Spinal cord (tissue), 10 donors: ENCODE data around the gene ZNF738. TPM values are rescaled to one million over a fixed set of nuclear protein-coding genes. Genes with fewer than 3 reads are reported as not detected.
"Not testable (repeated sequence)": the region's sequence is repeated elsewhere in the genome, so short reads cannot be mapped to it uniquely, and the experiment has no call there.

Source experiments
- DNase-seq, 6 donors: peaks; one replicate each; pipeline versions ENCODE4 v3.0.0 to v3.0.0-alpha.2; 2013 to 2015; ENCODE audit warnings: low spot score in 6 of 6, low read depth in 4 of 6
- H3K27ac ChIP-seq: one replicate; pipeline ENCODE4 v1.5.1; 2013; ENCODE audit warnings: low read depth, low read length, control low read depth
- H3K27me3 ChIP-seq: one replicate; pipeline ENCODE4 v1.6.1; 2013; ENCODE audit warnings: low read length; ENCODE audit not compliant: control insufficient read depth, insufficient read depth
- H3K36me3 ChIP-seq: one replicate; pipeline ENCODE4 v1.6.1; 2013; ENCODE audit warnings: low read length; ENCODE audit not compliant: control insufficient read depth, insufficient read depth
- H3K4me1 ChIP-seq: one replicate; pipeline ENCODE4 v1.6.1; 2013; ENCODE audit warnings: low read length; ENCODE audit not compliant: control insufficient read depth, insufficient read depth
- H3K4me3 ChIP-seq: one replicate; pipeline ENCODE4 v1.5.1; 2013; ENCODE audit warnings: low read depth, low read length, control low read depth
- H3K9me3 ChIP-seq: one replicate; pipeline ENCODE4 v1.6.1; 2013; ENCODE audit warnings: low read length; ENCODE audit not compliant: control insufficient read depth, insufficient read depth
- WGBS: methylation state at CpG from one replicate; pipeline ENCODE4 v1.1.5; 2013; ENCODE audit warnings: missing lambda C conversion rate; ENCODE audit not compliant: insufficient coverage; 5-methylcytosine and 5-hydroxymethylcytosine counted together
- polyA plus RNA-seq, 2 donors: library from polyadenylated mRNA; unstranded; fragments of 120-200 nt; gene quantifications; one replicate each; pipeline ENCODE4 v1.2.1, GENCODE V29; 2013; ENCODE audit not compliant: insufficient read length in 2 of 2
- total RNA-seq, 2 donors: library from RNA; depleted of rRNA in 1 of 2; stranded (reverse); fragments of 120-200 nt in 1 of 2; fragments of >200 nt in 1 of 2; gene quantifications; one replicate each; pipeline versions ENCODE4 v1.2.3 to v1.2.4, GENCODE V29; 2013 to 2014
- donor health status: healthy.

ZNF738 gene
- total and polyA plus RNA-seq, 4 donors = 24.4 to 37.1 (median 32.0) TPM

DNA sequence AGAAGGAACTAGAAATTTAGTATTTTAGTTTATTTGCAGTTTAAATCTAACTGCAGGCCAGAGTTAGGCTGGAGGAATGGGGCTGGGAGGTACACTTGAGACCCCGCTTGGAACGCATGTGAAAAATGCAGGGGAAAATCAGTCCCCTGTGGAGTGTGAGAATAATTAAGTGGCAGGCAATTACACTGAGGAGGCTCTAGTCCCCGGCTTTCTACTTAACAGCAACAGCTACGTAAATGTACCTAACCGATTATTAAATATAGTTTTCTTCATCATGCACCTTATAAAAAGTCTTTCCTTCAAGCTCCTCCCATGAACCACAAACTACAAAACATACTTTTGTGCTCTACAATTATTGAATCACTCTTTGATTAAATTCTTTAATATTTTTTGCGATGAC lies 30.4 kb upstream of the ZNF738 start:
- WGBS = 0% methylated on average over 3 of the region's 6 CpGs
- peak in 4 of 6 donors; percentile 17 to 87 (median 46) for DNase-seq

DNA sequence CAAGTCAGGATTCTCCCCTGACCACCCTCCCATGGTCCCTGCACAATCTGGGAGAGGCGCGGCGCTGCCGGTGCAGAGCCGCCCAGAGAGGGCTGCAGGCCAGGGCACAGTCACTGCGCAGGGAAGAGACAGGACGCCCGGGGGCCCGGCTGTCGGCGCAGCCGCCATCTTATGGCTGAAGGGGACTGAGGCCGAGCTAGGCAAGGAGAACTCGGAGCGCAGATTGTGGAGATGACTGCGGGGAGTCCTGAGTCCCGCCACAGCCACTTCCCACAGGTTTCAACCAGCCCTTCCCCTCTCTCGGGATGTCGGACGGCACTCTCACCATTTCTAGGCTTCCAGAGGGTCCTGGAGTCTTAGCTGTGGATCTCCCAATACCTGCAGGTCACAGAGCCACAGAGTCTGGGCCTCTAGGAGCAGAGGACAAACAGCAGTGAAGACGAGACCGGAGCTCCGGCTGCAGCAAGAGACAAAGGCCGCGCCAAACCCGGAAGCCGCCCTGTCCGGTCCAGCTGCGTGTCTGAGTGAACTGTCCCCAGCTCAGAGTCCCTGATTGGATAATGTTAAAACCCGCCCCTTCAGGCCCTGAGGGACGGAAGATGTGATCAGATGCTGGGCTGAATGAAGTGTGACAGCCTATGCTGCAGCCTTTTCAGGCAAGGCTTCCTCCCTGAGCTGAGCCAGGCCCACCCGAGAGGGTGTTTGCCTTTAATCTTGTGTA lies 29.8 kb upstream of the ZNF738 start, which contains the start of gene ZNF708:
ZNF708 (minus strand) TSS at position 526 of the 721 bp plus-strand sequence; CDS start at position 328, 198 bp downstream.
- H3K9me3 ChIP-seq = no peaks in the 10 kb centered on the region
- H3K27me3 ChIP-seq = no peaks in the 10 kb centered on the region
- H3K36me3 ChIP-seq = peaks cover 4% of the 10 kb centered on the region
- peaks cover 7% of the 10 kb centered on the region for H3K4me1 ChIP-seq
- under 1% methylated on average over 24 of the region's 32 CpGs for WGBS
- peak; percentile 78 to 98 (median 88) for DNase-seq
- H3K27ac ChIP-seq = peak within 1 kb of the TSS; percentile 98
- peak within 1 kb of the TSS; percentile 80 for H3K4me3 ChIP-seq

More for the DNA sequence above, 30.4 kb upstream of the ZNF738 start:
- no peaks in the 10 kb centered on the region for H3K27me3 ChIP-seq
- peaks cover 4% of the 10 kb centered on the region for H3K36me3 ChIP-seq
- H3K27ac ChIP-seq = peak overlapping the region; percentile 98
- peaks cover 7% of the 10 kb centered on the region for H3K4me1 ChIP-seq
- H3K4me3 ChIP-seq = peak overlapping the region; percentile 80
- H3K9me3 ChIP-seq = no peaks in the 10 kb centered on the region

DNA sequence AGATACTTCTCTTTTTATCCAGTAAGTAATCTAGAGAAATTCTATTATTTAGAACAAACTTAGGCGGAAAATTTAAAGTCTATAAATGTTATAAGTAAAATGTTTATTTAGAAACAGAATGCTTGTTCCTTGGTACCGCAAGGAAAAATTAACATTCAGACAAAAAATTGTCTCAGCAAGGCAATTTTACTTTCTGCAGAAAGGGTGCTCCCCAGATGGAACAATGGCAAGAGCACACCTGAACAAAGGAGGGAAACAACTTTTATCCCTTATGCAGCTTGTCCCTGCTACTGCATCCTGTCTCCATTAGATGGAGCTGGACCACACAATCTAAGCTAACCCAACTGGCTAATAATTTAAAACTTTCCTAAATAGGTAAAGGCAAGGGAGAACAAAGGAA lies 23.1 kb upstream of the ZNF738 start:
- no CpG with 5 or more reads among the region's 2 CpGs for WGBS
- DNase-seq = no peak
- Histone ChIP-seq H3K4me3 (no peak overlapping the region), H3K27ac (no peak overlapping the region), H3K9me3 (no peaks in the 10 kb centered on the region), H3K4me1 (no peaks in the 10 kb centered on the region), H3K36me3 (no peaks in the 10 kb centered on the region), H3K27me3 (no peaks in the 10 kb centered on the region)

DNA sequence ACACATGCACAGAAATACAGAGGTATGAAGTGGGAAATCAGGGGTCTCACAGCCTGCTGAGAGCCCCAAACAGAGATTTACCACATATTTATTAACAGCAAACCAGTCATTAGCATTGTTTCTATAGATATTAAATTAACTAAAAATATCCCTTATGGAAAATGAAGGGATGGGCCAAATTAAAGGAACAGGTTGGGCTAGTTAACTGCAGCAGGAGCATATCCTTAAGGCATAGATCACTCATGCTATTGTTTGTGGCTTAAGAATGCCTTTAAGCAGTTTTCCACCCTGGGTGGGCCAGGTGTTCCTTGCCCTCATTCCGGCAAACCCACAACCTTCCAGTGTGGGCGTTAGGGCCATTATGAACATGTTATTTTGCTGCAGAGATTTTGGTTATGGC lies 14.0 kb upstream of the ZNF738 start:
- not testable (repeated sequence) for H3K27me3 ChIP-seq, H3K27ac ChIP-seq, DNase-seq, H3K4me3 ChIP-seq, H3K4me1 ChIP-seq, H3K36me3 ChIP-seq, H3K9me3 ChIP-seq
- no CpG with 5 or more reads among the region's 2 CpGs for WGBS

DNA sequence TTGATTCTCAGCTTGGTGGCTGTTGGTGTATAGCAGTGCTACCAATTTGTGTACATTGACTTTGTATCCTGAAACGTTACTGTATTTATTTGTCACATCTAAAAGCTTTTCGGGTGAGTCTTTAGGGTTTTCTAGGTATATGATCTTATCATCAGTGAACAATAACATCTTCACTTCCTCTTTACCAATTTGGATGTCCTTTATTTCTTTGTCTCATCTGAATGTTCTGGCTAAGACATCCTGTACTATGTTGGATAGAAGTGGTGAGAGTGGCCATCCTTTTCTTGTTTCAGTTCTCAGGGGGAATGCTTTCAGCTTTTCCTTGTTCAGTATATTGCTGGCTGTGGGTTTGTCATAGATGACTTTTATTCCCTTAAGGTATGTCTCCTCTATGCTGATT lies 6.0 kb upstream of the ZNF738 start:
- no peaks in the 10 kb centered on the region for H3K9me3 ChIP-seq
- no peaks in the 10 kb centered on the region for H3K27me3 ChIP-seq
- no peaks in the 10 kb centered on the region for H3K36me3 ChIP-seq
- H3K4me1 ChIP-seq = no peaks in the 10 kb centered on the region
- H3K27ac ChIP-seq = no peak overlapping the region
- no CpG with 5 or more reads among the region's 2 CpGs for WGBS
- no peak overlapping the region for H3K4me3 ChIP-seq
- no peak for DNase-seq

DNA sequence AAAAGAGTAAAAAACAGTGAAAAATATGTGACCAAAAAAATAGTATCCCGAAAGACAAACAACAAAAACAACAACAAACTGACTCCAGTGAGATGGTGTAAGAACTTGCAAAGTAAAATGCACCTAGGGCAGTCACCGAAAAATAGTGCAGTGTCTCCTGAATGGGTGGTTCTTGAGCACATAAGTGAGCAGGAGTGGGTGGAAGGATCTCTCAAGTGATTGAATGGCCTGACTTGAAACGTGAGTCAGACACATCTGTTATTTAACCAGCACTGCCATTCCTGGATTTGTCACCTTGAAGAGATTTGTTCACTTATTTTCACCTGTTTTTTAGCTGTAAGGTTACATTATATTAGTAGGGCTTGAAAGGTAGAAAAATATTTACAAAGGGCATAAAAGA lies 3.5 kb downstream of the ZNF738 start:
- no peaks in the 10 kb centered on the region for H3K9me3 ChIP-seq
- no peak overlapping the region for H3K27ac ChIP-seq
- 100% methylated on average over 1 of the region's 3 CpGs for WGBS
- H3K27me3 ChIP-seq = no peaks in the 10 kb centered on the region
- no peak overlapping the region for H3K4me3 ChIP-seq
- peaks cover 6% of the 10 kb centered on the region for H3K4me1 ChIP-seq
- peaks cover 14% of the 10 kb centered on the region for H3K36me3 ChIP-seq
- no peak for DNase-seq

DNA sequence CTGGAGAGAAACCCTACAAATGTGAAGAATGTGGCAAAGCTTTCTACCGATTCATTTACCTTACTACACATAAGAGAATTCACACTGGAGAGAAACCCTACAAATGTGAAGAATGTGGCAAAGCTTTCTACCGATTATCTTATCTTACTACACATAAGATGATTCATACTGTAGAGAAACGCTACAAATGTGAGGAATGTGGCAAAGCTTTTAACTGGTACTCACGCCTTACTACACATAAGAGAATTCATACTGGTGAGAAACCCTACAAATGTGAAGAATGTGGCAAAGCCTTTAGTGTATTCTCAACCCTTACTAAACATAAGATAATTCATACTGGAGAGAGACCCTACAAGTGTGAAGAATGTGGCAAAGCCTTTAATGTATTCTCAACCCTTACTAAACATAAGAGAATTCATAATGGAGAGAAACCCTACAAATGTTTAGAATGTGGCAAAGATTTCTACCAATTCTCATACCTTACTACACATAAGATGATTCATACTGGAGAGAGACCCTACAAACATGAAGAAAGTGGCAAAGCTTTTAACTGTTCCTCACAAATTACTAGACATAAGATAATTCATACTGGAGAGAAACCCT lies 25.3 kb downstream of the ZNF738 start:
- H3K27me3 ChIP-seq = no peaks in the 10 kb centered on the region
- H3K9me3 ChIP-seq = peaks cover 12% of the 10 kb centered on the region
- H3K36me3 ChIP-seq = peaks cover 5% of the 10 kb centered on the region
- no peak for DNase-seq
- WGBS = no CpG with 5 or more reads among the region's 4 CpGs
- H3K4me1 ChIP-seq = no peaks in the 10 kb centered on the region
- H3K27ac ChIP-seq = no peak overlapping the region
- H3K4me3 ChIP-seq = no peak overlapping the region

DNA sequence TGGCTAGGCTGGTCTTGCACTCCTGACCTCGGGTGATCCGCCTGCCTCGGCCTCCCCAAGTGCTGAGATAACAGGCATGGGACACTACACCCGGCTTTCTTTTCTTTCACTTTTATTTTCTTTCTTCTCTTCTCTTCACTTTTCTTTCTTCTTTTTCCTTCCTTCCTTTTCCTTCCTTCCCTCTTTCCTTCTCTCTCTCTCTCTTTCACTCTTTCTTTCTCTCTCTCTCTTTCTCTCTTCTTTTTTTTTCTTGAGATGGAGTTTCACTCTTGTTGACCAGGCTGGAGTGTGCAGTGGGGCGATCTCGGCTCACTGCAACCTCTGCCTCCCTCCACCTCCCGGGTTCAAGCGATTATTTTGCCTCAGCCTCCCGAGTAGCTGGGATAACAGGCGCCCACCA lies 37.3 kb downstream of the ZNF738 start:
- no peaks in the 10 kb centered on the region for H3K27me3 ChIP-seq
- no peak overlapping the region for H3K27ac ChIP-seq
- H3K36me3 ChIP-seq = peaks cover 7% of the 10 kb centered on the region
- no peak overlapping the region for H3K4me3 ChIP-seq
- no peaks in the 10 kb centered on the region for H3K9me3 ChIP-seq
- WGBS = 97% methylated on average over 4 of the region's 10 CpGs
- no peaks in the 10 kb centered on the region for H3K4me1 ChIP-seq
- DNase-seq = no peak

DNA sequence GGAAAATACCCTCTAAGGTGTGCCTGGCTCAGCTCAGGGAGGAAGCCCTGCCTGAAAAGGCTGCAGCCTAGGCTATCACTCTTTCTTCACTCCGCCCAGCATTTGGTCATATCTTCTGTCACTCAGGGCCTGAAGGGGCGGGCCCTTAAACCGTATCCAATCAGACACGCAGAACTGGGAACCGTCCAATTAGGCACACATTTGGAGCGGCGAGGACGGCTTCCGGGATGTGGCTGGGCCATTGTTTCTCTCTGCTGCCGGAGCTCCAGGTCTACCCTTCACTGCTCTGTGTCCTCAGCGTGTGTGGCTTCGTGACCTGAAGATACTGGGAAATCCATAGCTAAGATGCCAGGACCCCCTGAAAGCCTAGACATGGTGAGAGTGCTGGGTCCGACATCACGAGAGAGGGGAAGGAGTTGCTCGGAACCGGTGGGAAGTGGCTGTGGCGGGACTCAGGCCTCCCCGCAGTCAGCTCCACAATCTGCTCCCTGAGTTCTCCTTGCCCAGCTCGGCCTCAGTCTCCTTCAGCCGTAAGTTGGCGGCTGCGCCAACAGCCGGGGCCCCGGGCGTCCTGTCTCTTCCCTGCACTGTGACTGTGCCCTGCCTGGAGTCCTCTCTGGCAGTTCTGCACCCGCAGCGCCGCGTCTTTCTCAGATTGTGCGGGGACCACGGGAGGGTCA lies 38.2 kb downstream of the ZNF738 start, which contains the start of gene ZNF493:
ZNF493 (plus strand) TSS at position 241 of the 680 bp plus-strand sequence; CDS start at position 346, 105 bp downstream.
- H3K4me1 ChIP-seq = no peaks in the 10 kb centered on the region
- H3K4me3 ChIP-seq = peak within 1 kb of the TSS; percentile 67
- under 1% methylated on average over 31 of the region's 31 CpGs for WGBS

More for the DNA sequence above, 38.2 kb downstream of the ZNF738 start, which contains the start of gene ZNF493:
- peak within 1 kb of the TSS; percentile 85 for H3K27ac ChIP-seq
- peak; percentile 96 to 99 (median 98) for DNase-seq
- no peaks in the 10 kb centered on the region for H3K9me3 ChIP-seq
- H3K36me3 ChIP-seq = peaks cover 7% of the 10 kb centered on the region
- no peaks in the 10 kb centered on the region for H3K27me3 ChIP-seq
